ENCODE data around the gene EPOP. TPM values are rescaled to one million over a fixed set of nuclear protein-coding genes. Genes with fewer than 3 reads are reported as not detected.
A peak's percentile ranks its signal among the peaks of the same experiment; 100 is the strongest.

The EPOP gene
- total and polyA plus RNA-seq, 5 donors, result 0.91 to 2.9 (median 2.1) TPM

GRCh38 chr17:38712593-38712992, 37.8 kb upstream of the EPOP start:
- Histone ChIP-seq H3K4me1 (ENCODE audit: control insufficient read depth, insufficient read depth, low read length) (no peaks in the 10 kb centered on the region), H3K9me3 (ENCODE audit: control insufficient read depth, low read length) (no peaks in the 10 kb centered on the region), H3K27me3 (ENCODE audit: control insufficient read depth, insufficient read depth) (no peaks in the 10 kb centered on the region), H3K4me3 (ENCODE audit: low read length) (no peak overlapping the region), H3K27ac (ENCODE audit: low read length) (peak overlapping the region; percentile 21)
- 93% methylated on average over 10 of the region's 10 CpGs for WGBS
- no peak for DNase-seq
- intact Hi-C loops (cut with DNase I), result no loop called here
- ATAC-seq, result no peak

- Histone ChIP-seq H3K27me3 (ENCODE audit: control insufficient read depth, insufficient read depth) (no peaks in the 10 kb centered on the region), H3K4me3 (ENCODE audit: low read length) (no peak overlapping the region), H3K9me3 (ENCODE audit: control insufficient read depth, low read length) (no peaks in the 10 kb centered on the region), H3K4me1 (ENCODE audit: control insufficient read depth, insufficient read depth, low read length) (peaks cover under 1% of the 10 kb centered on the region), H3K27ac (ENCODE audit: low read length) (peak overlapping the region; percentile 29)
- intact Hi-C loops (cut with DNase I), result no loop called here
- ATAC-seq, result peak; percentile 47 to 69
- peak in 2 of 3 donors; percentile 80 to 85 for DNase-seq
- 54% methylated on average over 26 of the region's 26 CpGs for WGBS
Measured at GRCh38 chr17:38711792-38712571, 37.2 kb upstream of the EPOP start.

GRCh38 chr17:38710985-38711384, 36.2 kb upstream of the EPOP start:
- Histone ChIP-seq H3K27ac (ENCODE audit: low read length) (no peak overlapping the region), H3K4me1 (ENCODE audit: control insufficient read depth, insufficient read depth, low read length) (peaks cover 4% of the 10 kb centered on the region), H3K27me3 (ENCODE audit: control insufficient read depth, insufficient read depth) (no peaks in the 10 kb centered on the region), H3K4me3 (ENCODE audit: low read length) (no peak overlapping the region), H3K9me3 (ENCODE audit: control insufficient read depth, low read length) (no peaks in the 10 kb centered on the region)
- DNase-seq (no peak), ATAC-seq (no peak)
- WGBS, result 74% methylated on average over 5 of the region's 5 CpGs
- intact Hi-C loops (cut with DNase I), result no loop called here

- intact Hi-C loops (cut with DNase I), result no loop called here
- H3K27ac ChIP-seq (ENCODE audit: low read length), result no peak overlapping the region
- H3K27me3 ChIP-seq (ENCODE audit: control insufficient read depth, insufficient read depth), result no peaks in the 10 kb centered on the region
- no peak for DNase-seq
- 91% methylated on average over 3 of the region's 3 CpGs for WGBS
- H3K4me3 ChIP-seq (ENCODE audit: low read length), result no peak overlapping the region
- peaks cover 4% of the 10 kb centered on the region for H3K4me1 ChIP-seq (ENCODE audit: control insufficient read depth, insufficient read depth, low read length)
- no peaks in the 10 kb centered on the region for H3K9me3 ChIP-seq (ENCODE audit: control insufficient read depth, low read length)
- no peak for ATAC-seq
Measured at GRCh38 chr17:38710604-38710962, 35.8 kb upstream of the EPOP start.

GRCh38 chr17:38709864-38710603, 35.3 kb upstream of the EPOP start:
- Histone ChIP-seq H3K4me3 (ENCODE audit: low read length) (no peak overlapping the region), H3K27me3 (ENCODE audit: control insufficient read depth, insufficient read depth) (no peaks in the 10 kb centered on the region), H3K9me3 (ENCODE audit: control insufficient read depth, low read length) (no peaks in the 10 kb centered on the region), H3K4me1 (ENCODE audit: control insufficient read depth, insufficient read depth, low read length) (peaks cover 4% of the 10 kb centered on the region), H3K27ac (ENCODE audit: low read length) (no peak overlapping the region)
- no peak for ATAC-seq
- intact Hi-C loops (cut with DNase I), result no loop called here
- 69% methylated on average over 13 of the region's 13 CpGs for WGBS
- no peak for DNase-seq

GRCh38 chr17:38709104-38709820, 34.5 kb upstream of the EPOP start:
- intact Hi-C loops (cut with DNase I), result no loop called here
- Histone ChIP-seq H3K9me3 (ENCODE audit: control insufficient read depth, low read length) (no peaks in the 10 kb centered on the region), H3K27ac (ENCODE audit: low read length) (no peak overlapping the region), H3K4me1 (ENCODE audit: control insufficient read depth, insufficient read depth, low read length) (peaks cover 4% of the 10 kb centered on the region), H3K27me3 (ENCODE audit: control insufficient read depth, insufficient read depth) (no peaks in the 10 kb centered on the region), H3K4me3 (ENCODE audit: low read length) (no peak overlapping the region)
- DNase-seq (peak in 1 of 3 donors; percentile 26), ATAC-seq (no peak)
- WGBS, result 85% methylated on average over 18 of the region's 18 CpGs

- intact Hi-C loops (cut with DNase I), result no loop called here
- no peak overlapping the region for H3K27ac ChIP-seq (ENCODE audit: low read length)
- ATAC-seq (no peak), DNase-seq (no peak)
- 74% methylated on average over 21 of the region's 21 CpGs for WGBS
- H3K27me3 ChIP-seq (ENCODE audit: control insufficient read depth, insufficient read depth), result no peaks in the 10 kb centered on the region
- H3K9me3 ChIP-seq (ENCODE audit: control insufficient read depth, low read length), result no peaks in the 10 kb centered on the region
- H3K4me3 ChIP-seq (ENCODE audit: low read length), result no peak overlapping the region
- peaks cover 4% of the 10 kb centered on the region for H3K4me1 ChIP-seq (ENCODE audit: control insufficient read depth, insufficient read depth, low read length)
Measured at GRCh38 chr17:38707678-38708351, 33.1 kb upstream of the EPOP start.

- no peaks in the 10 kb centered on the region for H3K9me3 ChIP-seq (ENCODE audit: control insufficient read depth, low read length)
- WGBS, result 14% methylated on average over 20 of the region's 20 CpGs
- ATAC-seq (no peak), DNase-seq (peak in 1 of 3 donors; percentile 58)
- no peaks in the 10 kb centered on the region for H3K27me3 ChIP-seq (ENCODE audit: control insufficient read depth, insufficient read depth)
- peak overlapping the region; percentile 97 for H3K4me3 ChIP-seq (ENCODE audit: low read length)
- peak overlapping the region; percentile 46 for H3K27ac ChIP-seq (ENCODE audit: low read length)
- intact Hi-C loops (cut with DNase I), result no loop called here
- peaks cover 4% of the 10 kb centered on the region for H3K4me1 ChIP-seq (ENCODE audit: control insufficient read depth, insufficient read depth, low read length)
Measured at GRCh38 chr17:38706505-38707216, 31.9 kb upstream of the EPOP start.

- peaks cover 7% of the 10 kb centered on the region for H3K4me1 ChIP-seq (ENCODE audit: control insufficient read depth, insufficient read depth, low read length)
- H3K4me3 ChIP-seq (ENCODE audit: low read length), result peak overlapping the region; percentile 97
- WGBS, result under 1% methylated on average over 38 of the region's 38 CpGs
- peak; percentile 72 to 86 (median 86) for DNase-seq
- intact Hi-C loops (cut with DNase I), result no loop called here
- peak overlapping the region; percentile 46 for H3K27ac ChIP-seq (ENCODE audit: low read length)
- no peaks in the 10 kb centered on the region for H3K27me3 ChIP-seq (ENCODE audit: control insufficient read depth, insufficient read depth)
- ATAC-seq, result peak in 1 of 2 donors; percentile 1
- no peaks in the 10 kb centered on the region for H3K9me3 ChIP-seq (ENCODE audit: control insufficient read depth, low read length)
Measured at GRCh38 chr17:38705803-38706504, 31.2 kb upstream of the EPOP start.

GRCh38 chr17:38705523-38705802, 30.7 kb upstream of the EPOP start:
- intact Hi-C loops (cut with DNase I), result no loop called here
- Histone ChIP-seq H3K27ac (ENCODE audit: low read length) (peak overlapping the region; percentile 46), H3K27me3 (ENCODE audit: control insufficient read depth, insufficient read depth) (no peaks in the 10 kb centered on the region), H3K4me3 (ENCODE audit: low read length) (peak overlapping the region; percentile 97), H3K4me1 (ENCODE audit: control insufficient read depth, insufficient read depth, low read length) (peaks cover 7% of the 10 kb centered on the region), H3K9me3 (ENCODE audit: control insufficient read depth, low read length) (no peaks in the 10 kb centered on the region)
- DNase-seq, result peak in 1 of 3 donors; percentile 54
- ATAC-seq, result no peak
- under 1% methylated on average over 30 of the region's 32 CpGs for WGBS

All from right cardiac atrium (tissue), 5 donors.